GM18868 (cell line): Measurements from ENCODE around the gene PSMC3IP.

Source experiments
- ATAC-seq: cut with Tn5 transposase; IDR thresholded peaks from one replicate; pipeline ENCODE4 v1.9.1; 2021; ENCODE audit warnings: mild to moderate bottlenecking, moderate library complexity; ENCODE audit not compliant: unreplicated experiment

Gene PSMC3IP

DNA sequence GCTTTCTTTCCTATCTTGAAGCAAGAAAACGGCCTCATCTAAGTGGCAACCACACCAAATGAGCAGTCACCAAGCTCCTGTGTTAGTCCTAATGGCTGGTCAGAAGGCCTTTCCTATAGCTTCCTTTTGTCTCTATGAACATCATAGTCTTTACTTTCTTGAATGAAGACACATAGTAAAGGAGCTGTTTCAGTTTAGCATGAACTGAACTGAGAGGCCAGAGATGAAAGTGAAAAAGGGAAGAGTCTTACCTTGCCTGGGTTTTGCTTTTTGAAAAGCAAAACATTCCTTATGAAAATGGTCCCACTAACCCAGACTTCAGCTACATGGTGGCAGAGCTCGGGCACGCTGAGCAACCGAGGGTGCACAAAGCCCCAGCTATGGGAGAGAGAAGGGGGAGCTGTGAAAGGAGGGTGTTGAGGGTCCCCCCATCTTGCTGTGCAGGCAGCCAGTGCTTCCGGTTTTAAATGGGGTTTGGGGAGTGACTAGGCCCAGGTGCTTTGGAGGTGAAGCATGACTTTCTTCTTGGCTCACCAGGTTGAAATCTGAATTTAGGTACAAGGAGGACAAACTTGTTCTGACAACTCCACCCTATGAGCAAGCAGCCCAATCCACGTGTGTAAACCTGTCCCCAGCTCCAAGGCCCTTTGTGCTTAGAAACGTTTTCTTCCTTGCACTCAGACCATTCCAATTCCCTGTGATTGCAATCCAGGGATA, 9.1 kb upstream of the PSMC3IP start:
- peak; percentile 39 for ATAC-seq

DNA sequence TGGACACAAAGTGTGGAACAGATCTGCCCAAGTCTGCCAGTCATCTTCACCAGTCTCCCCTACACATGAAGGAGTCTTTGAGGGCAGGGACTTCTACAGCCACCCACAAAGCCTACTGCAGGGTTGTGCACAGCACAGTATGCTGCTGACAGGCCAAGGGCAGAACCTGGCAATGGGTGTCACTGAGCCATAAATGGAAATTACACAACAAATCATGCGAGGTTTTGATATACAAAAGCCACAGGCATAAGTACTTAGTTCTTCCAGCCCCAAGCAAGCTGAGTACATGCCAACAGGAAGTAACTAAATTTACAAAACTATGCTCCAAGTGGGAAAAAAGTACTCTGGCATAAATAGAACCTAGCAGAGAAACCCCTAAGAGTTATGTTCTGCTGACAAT, 7.8 kb upstream of the PSMC3IP start:
- no peak for ATAC-seq

DNA sequence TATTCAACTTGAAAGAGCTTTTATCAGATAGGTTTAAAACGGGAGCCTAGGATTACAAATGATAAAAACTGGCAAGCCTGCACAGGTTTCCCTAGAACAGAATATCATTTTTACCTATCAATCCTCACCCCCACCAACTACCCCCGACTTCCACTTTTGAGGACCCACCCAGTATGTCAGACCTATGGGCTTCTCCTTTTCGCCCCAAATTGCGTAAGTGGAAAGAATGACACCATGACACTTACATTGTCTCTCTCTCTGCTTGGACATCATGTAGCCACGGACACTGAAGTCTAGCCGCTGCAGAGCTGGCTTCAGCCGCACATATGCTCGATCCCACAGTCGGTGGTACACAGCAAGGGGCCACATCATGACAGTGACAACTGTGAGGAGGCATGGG, 7.4 kb upstream of the PSMC3IP start:
- no peak for ATAC-seq

DNA sequence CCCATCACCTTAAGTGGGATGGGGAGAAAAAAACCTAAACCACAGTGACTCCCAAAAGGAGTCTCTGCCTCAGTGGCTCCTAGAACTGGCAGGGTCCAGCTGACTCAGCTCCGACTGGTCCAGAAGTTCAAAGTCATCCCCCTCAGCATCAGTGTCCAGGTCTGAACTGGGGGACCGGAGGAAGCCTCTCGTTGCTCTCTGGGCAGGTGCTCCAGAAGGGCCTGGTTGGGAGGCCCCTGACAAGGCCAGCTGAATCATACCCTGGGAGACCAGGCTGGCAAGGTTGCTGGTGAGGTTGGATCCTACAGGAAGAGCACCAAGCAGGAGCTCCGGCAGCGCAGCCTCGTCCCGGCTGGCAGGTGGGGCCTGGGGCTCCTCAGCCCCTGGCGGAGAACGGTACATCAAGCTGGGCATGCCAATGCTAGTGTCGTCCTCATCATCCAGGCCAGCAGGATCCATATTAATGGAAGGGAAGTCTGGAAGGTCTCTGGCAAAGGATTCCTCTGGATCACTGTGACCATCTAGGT, 4.3 kb upstream of the PSMC3IP start:
- ATAC-seq: no peak

DNA sequence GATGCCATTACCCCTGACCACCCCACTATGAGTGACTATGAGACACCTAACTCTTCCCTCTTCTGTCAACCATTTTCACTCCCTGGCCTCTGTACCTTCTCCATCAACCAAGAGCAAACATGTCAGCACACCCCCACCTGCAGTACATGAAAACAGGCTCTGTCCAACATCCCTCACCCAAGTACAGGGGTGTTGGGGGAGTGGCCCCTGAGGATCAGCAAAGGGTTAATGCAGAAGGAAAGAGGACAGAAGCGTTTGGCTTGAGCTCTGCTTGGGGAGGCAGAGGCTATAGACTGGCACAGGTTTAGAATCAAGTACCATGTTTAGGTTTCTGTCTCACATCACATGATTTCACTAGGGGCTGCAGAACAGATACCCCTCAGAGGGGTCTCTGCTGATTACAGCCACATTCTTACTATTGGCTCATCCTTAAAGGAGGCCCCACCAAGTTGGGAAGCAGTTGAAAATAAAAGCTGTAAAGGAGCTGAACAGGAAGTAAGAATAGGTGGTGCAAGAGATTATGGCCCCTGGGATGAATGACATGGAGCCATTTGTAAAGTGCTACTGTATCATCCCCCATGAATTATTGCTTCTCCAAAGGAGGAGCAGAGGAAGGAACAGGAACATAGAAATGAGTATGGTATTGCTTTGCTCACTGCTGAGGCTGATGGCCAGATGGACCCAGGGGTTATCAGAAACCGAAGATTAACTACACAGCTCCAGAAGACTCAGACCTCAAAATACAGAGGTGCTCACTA, 2.4 kb upstream of the PSMC3IP start:
- ATAC-seq: no peak

DNA sequence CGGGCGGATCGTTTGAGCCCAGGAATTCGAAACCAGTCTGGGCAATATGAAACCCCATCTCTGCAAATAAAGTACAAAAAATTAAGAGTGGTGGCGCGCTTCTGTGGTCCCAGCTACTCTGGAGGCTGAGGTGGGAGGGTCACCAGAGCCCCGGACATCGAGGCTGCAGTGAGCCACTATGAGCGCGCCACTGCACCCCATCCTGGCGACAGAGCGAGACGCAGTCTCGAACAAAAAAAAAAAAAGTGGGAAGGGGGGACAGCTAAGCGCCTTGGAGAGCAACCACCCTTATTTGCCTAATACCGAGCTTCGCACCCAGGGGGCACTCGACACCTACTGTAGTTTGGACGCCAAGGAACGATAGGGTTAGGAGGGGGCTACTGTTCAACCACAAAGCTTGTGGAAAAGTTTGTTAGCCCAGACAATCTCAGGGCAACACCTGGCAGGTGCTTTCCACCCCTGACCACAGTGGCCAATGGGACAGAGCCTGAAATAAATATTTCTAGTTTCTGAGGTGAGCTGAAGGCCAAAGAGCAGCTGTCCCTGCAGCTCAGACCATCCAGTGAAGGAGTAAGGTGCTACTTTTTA, 847 bp upstream of the PSMC3IP start:
- ATAC-seq: peak; percentile 51

DNA sequence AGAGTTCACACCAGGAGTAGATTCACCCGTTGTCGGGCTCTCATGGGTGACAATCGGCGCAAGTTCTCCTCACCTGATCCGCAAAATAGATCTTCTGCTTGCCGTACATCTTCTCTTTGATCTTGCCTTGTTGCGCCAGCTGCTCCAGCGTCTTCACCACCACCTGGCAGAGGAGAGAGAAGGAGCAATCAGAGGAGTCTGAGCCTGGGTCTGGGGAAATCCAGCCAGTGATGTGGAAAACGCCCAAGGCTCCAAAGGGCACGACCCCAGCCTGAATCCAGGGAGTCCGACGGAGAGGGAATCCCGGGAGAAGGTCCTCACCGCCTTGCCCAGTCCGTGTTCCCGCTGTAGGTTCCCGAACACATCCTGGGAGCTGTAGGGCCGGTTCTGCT, 393 bp downstream of the PSMC3IP start:
- no peak for ATAC-seq

DNA sequence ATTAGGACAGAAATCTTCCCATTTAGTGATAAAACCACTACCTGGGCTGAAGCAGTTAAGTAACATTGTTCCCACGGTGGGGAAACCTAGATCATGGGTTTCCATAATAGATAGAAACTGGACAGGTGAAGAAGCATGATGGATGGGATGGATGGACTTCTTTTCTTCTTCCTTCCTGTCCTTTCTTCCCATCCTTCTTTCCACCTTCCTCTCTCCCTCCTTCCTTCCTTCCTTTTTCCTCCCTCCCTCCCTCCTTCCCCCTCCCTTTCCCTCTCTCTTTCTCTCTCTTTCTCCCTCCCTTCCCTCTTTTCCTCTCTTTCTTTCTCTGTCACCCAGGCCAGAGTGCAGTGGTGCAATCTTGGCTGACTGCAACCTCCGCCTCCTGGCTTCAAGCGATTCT, 3.1 kb downstream of the PSMC3IP start:
- ATAC-seq: no peak

DNA sequence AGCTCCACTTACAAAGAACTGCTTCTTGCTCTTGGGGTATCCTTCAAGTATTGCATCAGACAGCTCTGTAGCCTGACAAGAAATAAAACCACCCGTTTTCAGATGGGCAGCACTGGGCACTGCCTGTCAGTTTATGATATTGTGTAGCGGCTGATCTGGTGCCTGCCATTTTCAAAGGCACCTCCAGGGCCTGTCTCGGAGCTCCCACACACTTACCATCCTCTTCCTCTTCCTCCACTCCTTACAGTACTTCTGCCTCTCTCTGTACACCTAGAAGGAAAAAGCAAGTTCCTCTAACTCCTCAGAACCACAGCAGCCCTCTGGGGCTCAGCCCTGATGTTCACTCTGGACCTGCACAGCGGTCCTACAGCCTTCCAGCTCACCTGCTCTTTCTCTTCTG, 4.4 kb downstream of the PSMC3IP start:
- no peak for ATAC-seq

DNA sequence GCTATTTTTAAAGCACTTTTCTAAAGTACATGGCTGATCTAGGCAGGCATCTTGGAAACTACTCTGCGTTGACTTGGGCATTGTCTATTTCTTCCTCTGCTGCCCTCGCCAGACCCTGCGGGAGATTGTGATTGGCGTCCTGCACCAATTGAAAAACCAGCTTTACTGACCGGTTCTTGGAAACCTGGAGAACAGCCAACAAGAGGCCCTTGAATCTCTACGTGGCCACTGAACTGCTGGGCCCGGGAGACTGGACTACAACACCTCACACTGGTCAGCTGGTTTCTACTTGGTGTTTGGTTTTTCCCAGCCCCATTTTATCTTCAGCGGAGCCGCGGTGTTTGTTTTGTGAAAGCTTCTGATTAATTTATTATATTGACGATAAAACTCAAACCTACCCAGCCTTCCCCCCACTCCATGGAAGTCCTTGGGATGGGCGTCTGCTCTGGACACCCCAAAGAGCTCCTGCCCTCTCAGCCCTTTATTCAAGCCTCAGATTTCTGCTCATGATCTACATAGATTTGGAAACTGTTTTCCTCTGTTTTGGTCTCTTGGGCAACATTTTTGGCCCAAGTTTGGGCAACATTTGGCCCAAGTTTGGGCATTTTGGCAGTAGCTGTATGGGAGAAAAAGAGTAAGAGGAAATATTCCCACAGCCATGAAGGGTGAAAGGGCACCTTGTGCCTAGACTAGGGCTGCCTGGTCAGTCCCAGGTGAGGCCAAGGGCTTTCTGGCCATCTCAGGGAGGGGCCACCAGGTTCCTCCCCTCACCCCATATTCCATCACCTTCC, 5.9 kb downstream of the PSMC3IP start:
- ATAC-seq: no peak

DNA sequence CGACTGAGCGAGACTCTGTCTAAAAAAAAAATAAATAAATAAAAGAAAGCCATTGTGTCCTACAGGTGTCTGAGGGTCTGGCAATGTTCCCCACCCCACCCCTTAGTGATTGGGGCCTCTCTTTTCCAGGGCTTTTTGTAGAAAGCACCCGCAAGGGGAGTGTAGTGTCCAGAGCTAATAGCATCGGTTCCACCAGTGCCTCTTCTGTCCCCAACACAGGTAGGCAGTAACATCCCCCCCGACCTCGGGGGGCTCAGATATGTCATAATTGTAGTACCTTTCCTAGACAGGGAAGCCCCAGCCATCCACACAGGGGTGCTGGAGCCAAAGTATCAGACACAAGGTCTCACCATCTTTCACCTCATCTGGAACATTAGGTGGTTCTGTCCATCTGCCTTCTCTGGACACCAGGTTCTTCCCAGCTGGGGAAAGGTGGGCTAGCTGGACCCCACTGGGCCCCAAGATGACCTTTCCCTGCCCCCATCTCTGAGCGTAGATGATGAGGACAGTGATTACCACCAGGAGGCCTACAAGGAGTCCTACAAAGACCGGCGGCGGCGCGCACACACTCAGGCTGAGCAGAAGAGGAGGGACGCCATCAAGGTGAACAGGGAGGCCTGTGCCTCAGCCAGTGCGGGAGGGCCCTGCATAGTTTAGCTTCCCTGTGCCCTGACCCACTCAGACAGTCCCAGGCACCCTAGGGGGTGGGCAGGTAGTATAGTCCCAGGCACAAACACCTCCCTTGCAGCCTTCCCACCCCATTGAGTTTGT, 9.0 kb downstream of the PSMC3IP start:
- no peak for ATAC-seq

DNA sequence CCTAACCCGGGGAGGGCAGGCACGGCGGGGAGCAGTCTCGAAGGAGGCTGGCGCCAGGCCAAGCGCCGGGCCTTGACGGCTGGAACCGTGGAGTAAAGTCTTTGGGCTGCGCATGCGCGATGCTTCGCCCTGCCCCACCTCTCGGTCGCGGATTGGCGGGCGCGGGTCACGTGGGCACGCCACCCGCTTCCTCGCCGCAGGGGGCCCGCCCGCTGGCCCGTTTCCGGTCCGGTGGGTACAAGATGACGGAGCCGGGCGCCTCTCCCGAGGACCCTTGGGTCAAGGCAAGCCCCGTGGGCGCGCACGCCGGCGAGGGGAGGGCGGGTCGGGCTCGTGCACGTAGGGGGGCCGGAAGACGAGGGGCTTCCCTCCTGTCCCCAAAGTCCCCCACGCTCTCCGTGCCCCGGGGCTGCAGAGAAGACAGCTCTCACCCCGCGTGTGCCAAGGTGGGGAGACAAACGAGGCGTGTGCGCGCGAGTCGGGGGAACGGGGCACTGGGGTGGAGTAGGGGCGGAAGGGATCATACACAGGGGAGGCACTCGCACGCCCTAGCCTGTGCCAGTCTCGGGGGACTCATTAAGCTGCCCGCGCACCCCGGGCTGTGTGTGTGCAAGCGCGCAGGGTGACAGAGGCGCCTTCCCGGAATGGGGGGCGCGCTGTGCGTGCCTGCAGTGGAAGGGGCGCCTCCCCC, 10.5 kb downstream of the PSMC3IP start, which contains the start of gene MLX:
Gene MLX, plus strand, starts transcription at position 218 of the 691 bp plus-strand sequence. Its CDS starts 25 bp downstream, at position 243.
- ATAC-seq: peak; percentile 53

DNA sequence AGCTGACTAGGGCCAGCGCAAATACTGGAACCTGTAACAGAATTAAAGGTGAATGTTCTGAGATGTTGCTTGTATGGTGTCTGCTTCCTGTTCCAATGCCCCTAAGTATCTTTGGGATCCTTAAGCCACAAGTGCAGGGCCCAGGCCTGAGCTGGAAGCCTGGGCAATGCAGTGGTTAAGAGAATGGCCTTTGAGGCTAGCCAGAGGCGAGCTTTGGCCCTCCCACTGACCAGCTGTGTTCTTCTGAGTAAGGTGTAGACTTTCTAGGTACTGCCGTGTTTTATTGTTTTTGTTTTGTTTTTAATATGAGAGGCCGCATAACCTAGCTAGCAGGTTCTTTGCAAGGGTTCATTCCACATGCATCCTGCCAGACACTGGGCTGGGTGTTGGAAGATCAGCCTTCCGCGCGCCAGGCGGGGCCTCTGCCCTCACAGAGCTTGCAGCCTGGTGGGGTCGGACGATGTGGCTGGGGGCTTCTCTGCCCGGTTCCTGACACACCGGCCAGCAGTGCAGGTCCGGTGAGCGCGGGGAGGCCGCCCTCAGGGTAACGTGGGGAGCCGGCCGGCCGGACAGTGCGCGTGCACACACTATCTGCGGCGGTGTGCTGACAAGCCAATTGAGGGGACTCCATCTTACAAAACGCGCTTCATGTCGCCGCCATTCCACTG, 11.2 kb downstream of the PSMC3IP start:
- no peak for ATAC-seq

DNA sequence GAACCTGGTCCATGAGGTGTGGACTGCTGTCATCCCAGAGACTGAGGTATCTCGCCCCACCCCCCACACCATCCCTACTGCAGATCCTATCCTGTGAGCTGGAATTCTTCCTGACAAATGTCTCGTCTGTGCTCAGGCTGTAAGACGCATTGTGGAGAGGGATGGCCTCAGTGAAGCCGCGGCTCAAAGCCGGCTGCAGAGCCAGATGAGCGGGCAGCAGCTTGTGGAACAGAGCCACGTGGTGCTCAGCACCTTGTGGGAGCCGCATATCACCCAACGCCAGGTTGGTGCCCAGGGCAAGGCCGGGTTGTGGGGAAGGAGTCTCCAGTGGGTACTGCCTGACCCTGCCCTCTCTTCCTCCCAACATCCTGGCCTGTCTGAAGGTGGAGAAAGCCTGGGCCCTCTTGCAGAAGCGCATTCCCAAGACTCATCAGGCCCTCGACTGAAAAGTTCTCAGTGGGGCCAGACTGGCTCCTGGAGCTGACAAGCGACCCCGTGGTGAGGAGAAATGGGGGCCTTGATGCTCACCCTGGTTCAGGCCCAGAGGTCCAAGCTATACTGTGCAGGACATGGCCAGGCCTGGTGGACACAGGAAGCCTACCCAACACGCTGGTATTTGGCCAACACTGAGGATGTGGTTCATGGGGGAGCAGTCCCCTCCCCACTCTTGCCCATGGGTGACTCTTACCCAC, 11.9 kb downstream of the PSMC3IP start:
- ATAC-seq: no peak

DNA sequence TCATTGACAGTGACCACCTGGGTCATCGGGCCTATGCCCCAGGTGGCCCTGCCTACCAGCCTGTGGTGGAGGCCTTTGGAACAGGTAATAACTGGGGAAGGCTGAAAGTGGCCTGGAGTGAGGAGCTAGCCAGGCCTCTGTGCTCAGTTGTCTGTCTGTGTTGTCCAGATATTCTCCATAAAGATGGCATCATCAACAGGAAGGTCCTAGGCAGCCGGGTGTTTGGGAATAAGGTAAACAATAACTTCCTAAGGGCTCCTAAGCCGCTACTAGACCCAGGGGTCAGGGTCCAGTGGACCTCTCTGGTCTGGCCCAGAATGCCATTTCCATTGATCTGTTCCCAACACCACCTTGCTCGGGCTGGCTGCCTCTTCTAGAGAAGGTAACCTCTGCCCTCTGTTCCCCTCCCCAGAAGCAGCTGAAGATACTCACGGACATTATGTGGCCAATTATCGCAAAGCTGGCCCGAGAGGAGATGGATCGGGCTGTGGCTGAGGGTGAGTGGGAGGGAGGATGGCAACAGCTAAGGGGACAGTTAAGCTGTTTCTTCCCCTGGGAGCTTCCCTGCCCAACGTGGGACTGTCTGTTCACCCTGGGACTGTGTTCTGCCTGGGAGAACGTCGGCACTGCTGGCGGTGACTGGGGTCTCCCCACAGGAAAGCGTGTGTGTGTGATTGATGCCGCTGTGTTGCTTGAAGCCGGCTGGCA, 12.6 kb downstream of the PSMC3IP start:
- ATAC-seq: no peak

DNA sequence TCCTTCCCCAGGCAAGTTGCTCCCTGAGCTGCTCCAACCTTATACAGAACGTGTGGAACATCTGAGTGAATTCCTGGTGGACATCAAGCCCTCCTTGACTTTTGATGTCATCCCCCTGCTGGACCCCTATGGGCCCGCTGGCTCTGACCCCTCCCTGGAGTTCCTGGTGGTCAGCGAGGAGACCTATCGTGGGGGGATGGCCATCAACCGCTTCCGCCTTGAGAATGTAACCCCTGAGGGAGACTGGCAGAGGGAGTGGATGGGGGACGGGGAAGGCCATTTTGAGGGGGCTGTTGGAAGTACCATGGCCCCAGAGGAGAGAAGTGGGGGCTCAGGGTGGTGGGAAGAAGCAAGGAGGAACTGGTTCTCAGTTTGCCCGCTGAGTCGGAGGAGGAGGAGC, 13.6 kb downstream of the PSMC3IP start:
- no peak for ATAC-seq

DNA sequence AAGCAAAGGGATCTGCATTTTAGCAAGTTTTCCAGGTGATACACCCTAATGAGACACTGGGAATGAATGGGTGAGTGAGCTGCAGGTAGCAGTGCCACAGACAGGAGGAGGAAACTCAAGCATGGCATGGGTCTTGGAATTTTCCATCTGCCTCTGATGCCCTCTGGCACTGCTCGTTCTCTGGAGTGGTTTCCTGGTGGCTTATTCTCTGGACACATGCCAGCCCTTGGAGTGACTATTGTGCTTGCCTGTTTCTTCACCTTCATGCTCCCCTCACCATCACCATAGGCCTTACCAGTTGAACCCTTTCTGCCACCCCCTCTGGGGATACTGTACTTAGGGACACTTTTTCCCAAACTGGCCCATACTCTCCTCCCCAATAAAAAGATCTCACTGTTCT, 14.0 kb downstream of the PSMC3IP start:
- ATAC-seq: no peak

DNA sequence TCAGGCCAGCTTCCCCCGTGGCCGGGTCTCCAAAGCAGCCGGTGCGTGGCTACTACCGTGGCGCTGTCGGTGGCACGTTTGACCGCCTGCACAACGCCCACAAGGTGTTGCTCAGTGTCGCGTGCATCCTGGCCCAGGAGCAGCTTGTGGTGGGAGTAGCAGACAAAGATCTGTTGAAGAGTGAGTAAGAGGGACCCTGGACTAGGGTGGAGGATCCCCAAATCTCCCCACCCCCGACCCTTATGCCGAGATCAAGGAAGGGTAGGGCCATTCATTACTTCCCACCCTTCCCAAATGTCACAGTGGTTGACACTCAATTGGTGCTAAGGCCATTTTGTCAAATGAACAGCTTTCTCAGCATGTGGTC, 14.4 kb downstream of the PSMC3IP start:
- no peak for ATAC-seq
